ENCODE data around the gene CDH11.

- TF ChIP-seq CTCF (IDR thresholded peaks at IDR 0.05) (no peak), POLR2A (IDR thresholded peaks at IDR 0.05) (no peak)
Observed at GRCh38 chr16:65061935-65062518, 59.8 kb downstream of the CDH11 start.
